ENCODE data around the gene ZFP1. TPM values are rescaled to one million over a fixed set of nuclear protein-coding genes. Genes with fewer than 3 reads are reported as not detected.

Gene ZFP1
- total RNA-seq, 1 experiment from 2014 or later, result 24.2 TPM

GRCh38 chr16:75112734-75113491 lies 35.4 kb upstream of the ZFP1 start:
- DNase-seq (ENCODE audit: low spot score), result no peak

GRCh38 chr16:75113541-75114121 lies 34.7 kb upstream of the ZFP1 start:
- no peak for DNase-seq (ENCODE audit: low spot score)

GRCh38 chr16:75114179-75114945 lies 34.0 kb upstream of the ZFP1 start:
- DNase-seq (ENCODE audit: low spot score), result no peak

GRCh38 chr16:75114946-75115825 lies 33.1 kb upstream of the ZFP1 start:
- DNase-seq (ENCODE audit: low spot score), result no peak

- peak; percentile 74 for DNase-seq (ENCODE audit: low spot score)
These were observed 32.0 kb upstream of the ZFP1 start, which contains the start of gene LDHD for GRCh38 chr16:75116081-75116910. Gene LDHD (minus strand): TSS chr16:75116780. CDS start chr16:75116720, 60 bp downstream.

- DNase-seq (ENCODE audit: low spot score), result no peak
These were observed 31.4 kb upstream of the ZFP1 start for GRCh38 chr16:75116911-75117245.

GRCh38 chr16:75118943-75119539 lies 29.3 kb upstream of the ZFP1 start:
- DNase-seq (ENCODE audit: low spot score), result no peak

GRCh38 chr16:75120253-75120652 lies 28.1 kb upstream of the ZFP1 start:
- DNase-seq (ENCODE audit: low spot score), result no peak

- DNase-seq (ENCODE audit: low spot score), result no peak
These were observed 26.3 kb upstream of the ZFP1 start for GRCh38 chr16:75121949-75122568.

- no peak for DNase-seq (ENCODE audit: low spot score)
These were observed 25.7 kb upstream of the ZFP1 start for GRCh38 chr16:75122609-75123008.

- DNase-seq (ENCODE audit: low spot score), result no peak
These were observed 20.5 kb upstream of the ZFP1 start for GRCh38 chr16:75127713-75128415.

GRCh38 chr16:75129421-75130149 lies 18.7 kb upstream of the ZFP1 start:
- peak; percentile 44 for DNase-seq (ENCODE audit: low spot score)

- no peak for DNase-seq (ENCODE audit: low spot score)
These were observed 18.1 kb upstream of the ZFP1 start for GRCh38 chr16:75130150-75130771.

GRCh38 chr16:75131081-75131480 lies 17.2 kb upstream of the ZFP1 start:
- DNase-seq (ENCODE audit: low spot score), result no peak

- DNase-seq (ENCODE audit: low spot score), result no peak
These were observed 10.1 kb upstream of the ZFP1 start for GRCh38 chr16:75138233-75138632.

GRCh38 chr16:75138636-75139035 lies 9.7 kb upstream of the ZFP1 start:
- DNase-seq (ENCODE audit: low spot score), result peak; percentile 88

GRCh38 chr16:75139498-75139897 lies 8.8 kb upstream of the ZFP1 start:
- no peak for DNase-seq (ENCODE audit: low spot score)

GRCh38 chr16:75143941-75144340 lies 4.4 kb upstream of the ZFP1 start:
- no peak for DNase-seq (ENCODE audit: low spot score)
